Body of pancreas (tissue), 4 donors: ENCODE data around the gene SDF2.

ENCODE experiments used
- POLR2A ChIP-seq, 3 donors: fragments of 450-650 bp; IDR thresholded peaks; one replicate each; pipeline ENCODE4 v1.6.1; 2016; ENCODE audit warnings: antibody characterized with exemption in 3 of 3, mild to moderate bottlenecking in 2 of 3
- TF ChIP-seq, protein P1 (sequence below), 7 experiments: fragments of 450-650 bp in 4 of 7; fragments of 200-600 bp in 3 of 7; sonication (generic) in 3 of 7; IDR thresholded peaks; one replicate each; pipeline ENCODE4 v1.5.1; 2016 to 2019; ENCODE audit warnings: antibody characterized with exemption in 7 of 7

DNA sequence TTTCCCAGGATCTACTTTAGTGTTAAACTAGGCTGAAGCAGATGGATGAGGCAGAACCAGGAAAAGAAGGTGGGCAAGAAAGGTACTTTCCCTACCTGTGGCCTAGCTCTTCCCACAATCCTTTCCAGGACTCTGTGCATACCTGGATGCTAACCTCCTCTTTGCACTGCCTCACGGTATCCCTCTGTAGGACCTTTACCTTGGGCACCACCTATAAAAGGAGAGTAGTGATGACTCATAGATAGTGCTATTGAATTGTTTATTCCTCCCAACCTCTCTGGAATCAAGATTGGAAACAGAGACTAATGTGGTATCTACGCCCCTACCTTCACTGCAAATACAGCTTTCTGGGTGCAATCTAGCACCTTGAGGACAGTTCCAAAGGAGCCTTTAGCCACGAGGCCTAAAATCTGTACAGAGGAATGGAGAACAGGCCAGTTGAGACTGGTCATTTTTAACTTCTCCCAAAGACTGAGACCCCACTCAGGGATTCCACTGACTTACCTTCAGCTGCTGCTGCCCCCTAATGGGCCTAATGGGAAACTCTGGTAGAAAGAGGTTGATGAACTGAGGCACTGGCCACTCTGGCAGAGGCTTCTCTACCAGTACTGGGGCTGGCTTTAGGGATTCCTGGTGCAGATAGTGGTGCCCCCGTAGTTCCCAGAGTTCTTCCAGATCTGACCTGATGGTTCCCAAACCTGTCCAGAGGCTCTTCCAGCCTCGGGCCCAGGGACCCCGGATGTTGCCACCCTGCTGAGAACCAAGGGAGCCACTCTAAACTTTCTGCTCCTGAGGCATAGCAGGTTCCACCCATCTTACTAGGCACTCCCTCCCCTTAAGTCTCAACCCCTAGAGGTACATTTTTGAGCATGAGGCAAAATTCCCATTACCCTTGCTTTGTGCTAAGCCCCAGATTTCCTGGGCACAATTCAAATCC is 48.5 kb downstream of the SDF2 start:
- TF ChIP-seq, protein P1, sequence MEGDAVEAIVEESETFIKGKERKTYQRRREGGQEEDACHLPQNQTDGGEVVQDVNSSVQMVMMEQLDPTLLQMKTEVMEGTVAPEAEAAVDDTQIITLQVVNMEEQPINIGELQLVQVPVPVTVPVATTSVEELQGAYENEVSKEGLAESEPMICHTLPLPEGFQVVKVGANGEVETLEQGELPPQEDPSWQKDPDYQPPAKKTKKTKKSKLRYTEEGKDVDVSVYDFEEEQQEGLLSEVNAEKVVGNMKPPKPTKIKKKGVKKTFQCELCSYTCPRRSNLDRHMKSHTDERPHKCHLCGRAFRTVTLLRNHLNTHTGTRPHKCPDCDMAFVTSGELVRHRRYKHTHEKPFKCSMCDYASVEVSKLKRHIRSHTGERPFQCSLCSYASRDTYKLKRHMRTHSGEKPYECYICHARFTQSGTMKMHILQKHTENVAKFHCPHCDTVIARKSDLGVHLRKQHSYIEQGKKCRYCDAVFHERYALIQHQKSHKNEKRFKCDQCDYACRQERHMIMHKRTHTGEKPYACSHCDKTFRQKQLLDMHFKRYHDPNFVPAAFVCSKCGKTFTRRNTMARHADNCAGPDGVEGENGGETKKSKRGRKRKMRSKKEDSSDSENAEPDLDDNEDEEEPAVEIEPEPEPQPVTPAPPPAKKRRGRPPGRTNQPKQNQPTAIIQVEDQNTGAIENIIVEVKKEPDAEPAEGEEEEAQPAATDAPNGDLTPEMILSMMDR (IDR thresholded peaks at IDR 0.05): peak; percentile 44 to 58 (median 47)
- TF ChIP-seq POLR2A (IDR thresholded peaks at IDR 0.05): no peak
